HepG2 (cell line): ENCODE results near the gene POLE. TPM values are rescaled to one million over a fixed set of nuclear protein-coding genes. Genes with fewer than 3 reads are reported as not detected.

Source experiments
- ATAC-seq: fragments of 200-7000 bp; cut with Tn5 transposase; 3 replicates; pipeline ENCODE4 v1.9.1; 2020; ENCODE audit warnings: mild to moderate bottlenecking, moderate library complexity
- BruUV-seq: library from RNA; stranded (reverse); fragments of 400-500 nt; replicated peaks from 2 replicates; lab custom pipeline; 2021; lab: Mats Ljungman, UMichigan
- CTCF ChIA-PET: fragments of 300-600 bp; formaldehyde crosslinking; extraction: SDS; loops from one replicate; lab custom pipeline; 2021; ENCODE audit warnings: low total read pairs, inconsistent platforms, low intra/inter-chr PET ratio; lab: Yijun Ruan, JAX
- POLR2A ChIA-PET: fragments of 350-600 bp; sonication (Branson Sonifier 250); formaldehyde crosslinking; loops from one replicate; lab custom pipeline; 2020; ENCODE audit warnings: antibody characterized with exemption, inconsistent platforms; lab: Yijun Ruan, JAX
- DNase-seq: peaks from one replicate; pipeline ENCODE4 v3.0.0-alpha.2; 2015; ENCODE audit warnings: low spot score
- FAIRE-seq: peaks from 3 replicates; lab custom pipeline; 2011; peaks lifted over from hg19 to GRCh38; lab: Jason Lieb, UNC
- H2AFZ ChIP-seq: one replicate; pipeline ENCODE4 v1.6.1; 2011; ENCODE audit warnings: low read length, inconsistent platforms
- H3K27ac ChIP-seq: fragments of 300-600 bp; 3 replicates; pipeline ENCODE4 v1.8.0; 2011; ENCODE audit warnings: mixed run types, mild to moderate bottlenecking, mixed read lengths, low read length, inconsistent platforms; ENCODE audit not compliant: insufficient read depth; ENCODE audit errors: extremely low read length
- H3K27me3 ChIP-seq, 2 experiments: fragments of 200-600 bp in 1 of 2; 2 replicates in 1 of 2; 3 replicates in 1 of 2; pipeline versions ENCODE4 v1.6.0 to v1.8.0; 2011; ENCODE audit warnings: low read length in 2 of 2, mild to moderate bottlenecking in 2 of 2, moderate library complexity in 2 of 2, inconsistent platforms in 1 of 2; ENCODE audit not compliant: insufficient read depth in 2 of 2, control insufficient read depth in 1 of 2
- H3K36me3 ChIP-seq, 2 experiments: fragments of 200-600 bp in 1 of 2; replicated peaks in 1 of 2; 2 replicates in 1 of 2; 3 replicates in 1 of 2; pipeline versions ENCODE4 v1.5.1 to v1.8.0; 2011; ENCODE audit warnings: low read length in 2 of 2, inconsistent platforms in 1 of 2; ENCODE audit not compliant: insufficient read depth in 2 of 2, control insufficient read depth in 1 of 2
- H3K4me1 ChIP-seq: 2 replicates; pipeline ENCODE4 v1.5.1; 2012; ENCODE audit warnings: low read length, inconsistent platforms; ENCODE audit not compliant: insufficient read depth
- H3K4me2 ChIP-seq: 2 replicates; pipeline ENCODE4 v1.6.0; 2011; ENCODE audit warnings: low read depth, low read length, inconsistent platforms
- H3K4me3 ChIP-seq, 3 experiments: fragments of 200-600 bp in 1 of 3; sonication (generic), shearing (Covaris generic) in 1 of 3; replicated peaks in 1 of 3; 2 replicates each; pipeline ENCODE4 v1.5.1; 2011 to 2016; ENCODE audit warnings: low read length in 3 of 3, inconsistent platforms in 2 of 3, low read depth in 2 of 3, mild to moderate bottlenecking in 2 of 3, control low read depth in 1 of 3, mixed read lengths in 1 of 3; ENCODE audit not compliant: insufficient read depth in 1 of 3
- H3K79me2 ChIP-seq: one replicate; pipeline ENCODE4 v1.6.1; 2011; ENCODE audit warnings: low read length, inconsistent platforms; ENCODE audit not compliant: insufficient read depth
- H3K9ac ChIP-seq: 2 replicates; pipeline ENCODE4 v1.6.0; 2011; ENCODE audit warnings: mild to moderate bottlenecking, low read depth, low read length, inconsistent platforms; ENCODE audit not compliant: insufficient read depth
- H3K9me3 ChIP-seq: 2 replicates; pipeline ENCODE4 v1.5.1; 2012; ENCODE audit warnings: mild to moderate bottlenecking, low read length
- H4K20me1 ChIP-seq: 2 replicates; pipeline ENCODE4 v1.6.0; 2011; ENCODE audit warnings: inconsistent platforms, mild to moderate bottlenecking, low read length, moderate library complexity; ENCODE audit not compliant: insufficient read depth
- NFIB ChIP-seq: sonication (generic); formaldehyde crosslinking; IDR thresholded peaks from 2 replicates; pipeline ENCODE4 v1.9.0; 2021; ENCODE audit warnings: missing genetic modification reagents, mild to moderate bottlenecking, borderline replicate concordance
- RBM22 ChIP-seq: fragments of 200-400 bp; formaldehyde crosslinking; optimal IDR thresholded peaks from 2 replicates; pipeline ENCODE3; 2017; ENCODE audit warnings: mild to moderate bottlenecking, low read length, moderate library complexity
- RCOR2 ChIP-seq: IDR thresholded peaks from 2 replicates; pipeline ENCODE4 v1.6.1; 2016; ENCODE audit warnings: missing biosample characterization, missing genetic modification reagents
- SAFB2 ChIP-seq: sonication (generic); formaldehyde crosslinking; IDR thresholded peaks from 2 replicates; pipeline ENCODE4 v1.5.1; 2020; ENCODE audit warnings: missing genetic modification reagents, low read depth, mild to moderate bottlenecking, borderline replicate concordance
- SALL2 ChIP-seq: sonication (generic); formaldehyde crosslinking; IDR thresholded peaks from 2 replicates; pipeline ENCODE4 v1.8.1; 2023; ENCODE audit warnings: mild to moderate bottlenecking, missing genetic modification reagents, inconsistent platforms
- SAP130 ChIP-seq: IDR thresholded peaks from 2 replicates; pipeline ENCODE4 v1.6.1; 2016; ENCODE audit warnings: low read depth
- XBP1 ChIP-seq: sonication (generic); formaldehyde crosslinking; IDR thresholded peaks from 2 replicates; pipeline ENCODE4 v1.5.0; 2020; ENCODE audit warnings: missing genetic modification reagents
- ZNF138 ChIP-seq: sonication (generic); formaldehyde crosslinking; IDR thresholded peaks from 2 replicates; pipeline ENCODE4 v1.5.0; 2020; ENCODE audit warnings: mild to moderate bottlenecking, low read depth, missing genetic modification reagents
- ZNF329 ChIP-seq: sonication (generic); formaldehyde crosslinking; IDR thresholded peaks from 2 replicates; pipeline ENCODE4 v1.9.0; 2021; ENCODE audit warnings: low read depth, mild to moderate bottlenecking, missing genetic modification reagents
- ZNF589 ChIP-seq: sonication (generic); formaldehyde crosslinking; conservative IDR thresholded peaks from 2 replicates; pipeline ENCODE4 v1.8.0; 2022; ENCODE audit warnings: mild to moderate bottlenecking, moderate library complexity, missing genetic modification reagents
- WGBS: methylation state at CpG from one replicate; pipeline ENCODE4 v1.1.6; 2017; ENCODE audit warnings: low lambda C conversion rate; 5-methylcytosine and 5-hydroxymethylcytosine counted together
- in situ Hi-C: cut with HindIII; loops from 2 replicates; pipeline ENCODE4 v1.10.0; 2017; ENCODE audit warnings: low pct_unique_long_range_greater_than_20kb; ENCODE audit not compliant: extremely low pct_ligation_motif_present
- intact Hi-C: fragments of 100-400 bp; cut with micrococcal nuclease; formaldehyde crosslinking; loops from one replicate; pipeline ENCODE4 v1.10.0; 2022; ENCODE audit not compliant: unreplicated experiment
- polyA plus RNA-seq, 8 experiments: library from polyadenylated mRNA; depleted of rRNA in 3 of 8; stranded (reverse) in 7 of 8; unstranded in 1 of 8; fragments of >200 nt; fragmentation: Illumina TruSeq in 4 of 8; extraction: Trizol in 4 of 8; gene quantifications; 2 replicates each; pipeline versions ENCODE4 v1.2.1 to v1.2.3, GENCODE V29; 2011 to 2016; ENCODE audit warnings: low read depth in 4 of 8, missing spikeins in 1 of 8, mixed read lengths in 1 of 8; ENCODE audit not compliant: insufficient read depth in 1 of 8
- total RNA-seq, 5 experiments: library from RNA; depleted of rRNA; stranded (reverse); fragments of >200 nt; fragmentation: Illumina TruSeq; extraction: Trizol; gene quantifications; 2 replicates each; pipeline ENCODE4 v1.2.3, GENCODE V29; 2016; ENCODE audit warnings: low read depth in 1 of 5
- TF ChIP-seq, protein P1 (sequence below): sonication (generic); formaldehyde crosslinking; IDR thresholded peaks from 2 replicates; pipeline ENCODE4 v1.5.0; 2020; ENCODE audit warnings: mild to moderate bottlenecking, missing genetic modification reagents, borderline replicate concordance

POLE gene
- total and polyA plus RNA-seq, 2 of the 13 experiments (the other 11 are each of a cell fraction or from before 2014, with no cell fraction given), result 25.3 to 52.2 TPM

- H3K4me1 ChIP-seq, result no peaks in the 10 kb centered on the region
- CTCF ChIA-PET, result no interaction called here
- intact Hi-C loops (no loop called here), in situ Hi-C loops (no loop called here)
- no peak for FAIRE-seq
- H3K27me3 ChIP-seq, result no peaks in the 10 kb centered on the region
- WGBS, result 97% methylated on average over 14 of the region's 16 CpGs
- BruUV-seq, result no TSS peak
- no peak overlapping the region for H3K4me3 ChIP-seq
- no peak for ATAC-seq
- TF ChIP-seq RBM22 (peak; percentile 40), ZNF138 (CRISPR knock-in tag) (no peak)
- H3K9me3 ChIP-seq, result no peaks in the 10 kb centered on the region
- H4K20me1 ChIP-seq, result no peaks in the 10 kb centered on the region
- DNase-seq, result no peak
- H3K36me3 ChIP-seq, result peaks cover 35 to 75% of the 10 kb centered on the region in 2 experiments
- no peak overlapping the region for H3K4me2 ChIP-seq
- POLR2A ChIA-PET, result no interaction called here
- H2AFZ ChIP-seq, result no peak overlapping the region
- H3K9ac ChIP-seq, result no peak overlapping the region
- no peaks in the 10 kb centered on the region for H3K79me2 ChIP-seq
- H3K27ac ChIP-seq, result no peak overlapping the region
These were observed 15.0 kb downstream of the POLE start for GRCh38 chr12:132672116-132672515.

DNA sequence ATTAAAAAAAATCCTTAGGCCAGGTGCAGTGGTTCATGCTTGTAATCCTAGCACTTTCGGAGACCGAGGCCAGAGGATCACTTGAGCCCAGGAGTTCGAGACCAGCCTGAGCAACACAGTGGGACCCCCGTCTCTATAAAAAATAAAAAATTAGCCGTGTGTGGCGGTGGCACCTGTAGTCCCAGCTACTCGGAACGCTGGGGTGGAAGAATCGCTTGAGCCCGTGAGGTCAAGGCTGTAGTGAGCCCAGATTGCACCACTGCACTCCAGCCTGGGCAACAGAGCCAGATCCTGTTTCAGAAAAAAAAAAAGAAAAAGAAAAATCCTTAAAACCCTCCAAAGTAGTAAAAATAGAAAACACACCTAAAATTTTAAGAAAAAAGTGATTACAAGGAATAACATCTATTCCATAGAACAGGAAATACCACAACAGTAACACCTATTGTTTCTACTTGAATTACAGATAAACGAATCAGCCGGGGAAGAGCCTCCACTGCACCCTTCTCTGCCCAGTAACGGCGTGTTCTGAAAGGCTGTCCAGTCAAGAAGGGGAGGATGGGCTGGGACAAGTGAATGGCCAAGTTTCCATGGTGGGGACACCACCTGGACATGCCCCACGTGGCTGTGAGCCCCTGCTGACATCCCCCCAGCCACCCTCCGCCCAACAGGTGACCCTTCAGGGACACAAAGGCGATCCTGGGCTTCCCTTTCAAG lies 17.8 kb downstream of the POLE start:
- ATAC-seq (no peak), FAIRE-seq (no peak), DNase-seq (no peak)
- H4K20me1 ChIP-seq, result no peaks in the 10 kb centered on the region
- no peak overlapping the region for H3K9ac ChIP-seq
- no peak overlapping the region for H3K4me3 ChIP-seq
- 95% methylated on average over 16 of the region's 17 CpGs for WGBS
- no peak overlapping the region for H3K27ac ChIP-seq
- no peak overlapping the region for H2AFZ ChIP-seq
- no peaks in the 10 kb centered on the region for H3K9me3 ChIP-seq
- H3K79me2 ChIP-seq, result no peaks in the 10 kb centered on the region
- POLR2A ChIA-PET, result no interaction called here
- no peak overlapping the region for H3K4me2 ChIP-seq
- CTCF ChIA-PET, result no interaction called here
- in situ Hi-C loops (no loop called here), intact Hi-C loops (no loop called here)
- peaks cover 36 to 76% of the 10 kb centered on the region in 2 experiments for H3K36me3 ChIP-seq
- BruUV-seq, result no TSS peak
- H3K27me3 ChIP-seq, result no peaks in the 10 kb centered on the region
- no peaks in the 10 kb centered on the region for H3K4me1 ChIP-seq
- TF ChIP-seq SAP130 (no peak), ZNF589 (CRISPR knock-in tag) (no peak), XBP1 (CRISPR knock-in tag) (no peak), NFIB (CRISPR knock-in tag) (no peak), SAFB2 (CRISPR knock-in tag) (no peak), ZNF329 (CRISPR knock-in tag) (no peak), RCOR2 (CRISPR knock-in tag) (no peak), SALL2 (no peak)
- TF ChIP-seq, protein P1, sequence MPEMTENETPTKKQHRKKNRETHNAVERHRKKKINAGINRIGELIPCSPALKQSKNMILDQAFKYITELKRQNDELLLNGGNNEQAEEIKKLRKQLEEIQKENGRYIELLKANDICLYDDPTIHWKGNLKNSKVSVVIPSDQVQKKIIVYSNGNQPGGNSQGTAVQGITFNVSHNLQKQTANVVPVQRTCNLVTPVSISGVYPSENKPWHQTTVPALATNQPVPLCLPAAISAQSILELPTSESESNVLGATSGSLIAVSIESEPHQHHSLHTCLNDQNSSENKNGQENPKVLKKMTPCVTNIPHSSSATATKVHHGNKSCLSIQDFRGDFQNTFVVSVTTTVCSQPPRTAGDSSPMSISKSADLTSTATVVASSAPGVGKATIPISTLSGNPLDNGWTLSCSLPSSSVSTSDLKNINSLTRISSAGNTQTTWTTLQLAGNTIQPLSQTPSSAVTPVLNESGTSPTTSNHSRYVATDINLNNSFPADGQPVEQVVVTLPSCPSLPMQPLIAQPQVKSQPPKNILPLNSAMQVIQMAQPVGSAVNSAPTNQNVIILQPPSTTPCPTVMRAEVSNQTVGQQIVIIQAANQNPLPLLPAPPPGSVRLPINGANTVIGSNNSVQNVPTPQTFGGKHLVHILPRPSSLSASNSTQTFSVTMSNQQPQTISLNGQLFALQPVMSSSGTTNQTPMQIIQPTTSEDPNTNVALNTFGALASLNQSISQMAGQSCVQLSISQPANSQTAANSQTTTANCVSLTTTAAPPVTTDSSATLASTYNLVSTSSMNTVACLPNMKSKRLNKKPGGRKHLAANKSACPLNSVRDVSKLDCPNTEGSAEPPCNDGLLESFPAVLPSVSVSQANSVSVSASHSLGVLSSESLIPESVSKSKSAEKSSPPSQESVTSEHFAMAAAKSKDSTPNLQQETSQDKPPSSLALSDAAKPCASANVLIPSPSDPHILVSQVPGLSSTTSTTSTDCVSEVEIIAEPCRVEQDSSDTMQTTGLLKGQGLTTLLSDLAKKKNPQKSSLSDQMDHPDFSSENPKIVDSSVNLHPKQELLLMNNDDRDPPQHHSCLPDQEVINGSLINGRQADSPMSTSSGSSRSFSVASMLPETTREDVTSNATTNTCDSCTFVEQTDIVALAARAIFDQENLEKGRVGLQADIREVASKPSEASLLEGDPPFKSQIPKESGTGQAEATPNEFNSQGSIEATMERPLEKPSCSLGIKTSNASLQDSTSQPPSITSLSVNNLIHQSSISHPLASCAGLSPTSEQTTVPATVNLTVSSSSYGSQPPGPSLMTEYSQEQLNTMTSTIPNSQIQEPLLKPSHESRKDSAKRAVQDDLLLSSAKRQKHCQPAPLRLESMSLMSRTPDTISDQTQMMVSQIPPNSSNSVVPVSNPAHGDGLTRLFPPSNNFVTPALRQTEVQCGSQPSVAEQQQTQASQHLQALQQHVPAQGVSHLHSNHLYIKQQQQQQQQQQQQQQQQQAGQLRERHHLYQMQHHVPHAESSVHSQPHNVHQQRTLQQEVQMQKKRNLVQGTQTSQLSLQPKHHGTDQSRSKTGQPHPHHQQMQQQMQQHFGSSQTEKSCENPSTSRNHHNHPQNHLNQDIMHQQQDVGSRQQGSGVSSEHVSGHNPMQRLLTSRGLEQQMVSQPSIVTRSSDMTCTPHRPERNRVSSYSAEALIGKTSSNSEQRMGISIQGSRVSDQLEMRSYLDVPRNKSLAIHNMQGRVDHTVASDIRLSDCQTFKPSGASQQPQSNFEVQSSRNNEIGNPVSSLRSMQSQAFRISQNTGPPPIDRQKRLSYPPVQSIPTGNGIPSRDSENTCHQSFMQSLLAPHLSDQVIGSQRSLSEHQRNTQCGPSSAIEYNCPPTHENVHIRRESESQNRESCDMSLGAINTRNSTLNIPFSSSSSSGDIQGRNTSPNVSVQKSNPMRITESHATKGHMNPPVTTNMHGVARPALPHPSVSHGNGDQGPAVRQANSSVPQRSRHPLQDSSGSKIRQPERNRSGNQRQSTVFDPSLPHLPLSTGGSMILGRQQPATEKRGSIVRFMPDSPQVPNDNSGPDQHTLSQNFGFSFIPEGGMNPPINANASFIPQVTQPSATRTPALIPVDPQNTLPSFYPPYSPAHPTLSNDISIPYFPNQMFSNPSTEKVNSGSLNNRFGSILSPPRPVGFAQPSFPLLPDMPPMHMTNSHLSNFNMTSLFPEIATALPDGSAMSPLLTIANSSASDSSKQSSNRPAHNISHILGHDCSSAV (CRISPR knock-in tag), result no peak
